CD4-positive, alpha-beta T cell treated with Interferon gamma for 1 hour (primary cell): ENCODE results near the gene FAM237A.

Experiments
- DNase-seq: peaks from one replicate; pipeline ENCODE4 v3.0.0-alpha.2; 2020

The FAM237A gene

DNA sequence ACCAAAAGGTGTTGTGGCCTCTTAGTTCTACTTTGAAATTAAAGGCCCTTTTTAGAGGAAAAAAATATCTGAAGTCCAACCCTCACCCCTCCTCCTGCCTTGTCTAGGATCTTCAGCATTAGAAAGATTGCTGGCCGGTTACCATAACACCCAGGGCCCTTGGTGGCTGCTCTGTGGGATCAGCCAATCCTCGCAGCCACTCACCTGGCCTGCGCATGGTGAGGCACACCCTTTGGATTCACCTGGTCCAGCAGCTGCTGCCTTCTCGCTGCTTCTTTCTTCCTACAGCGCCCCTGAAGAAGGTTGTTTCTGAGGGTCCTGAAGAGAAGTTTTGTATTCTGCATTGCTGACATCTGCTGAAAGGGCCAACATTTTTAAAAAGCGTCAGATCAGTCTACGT, 50.7 kb downstream of the FAM237A start:
- no peak for DNase-seq

DNA sequence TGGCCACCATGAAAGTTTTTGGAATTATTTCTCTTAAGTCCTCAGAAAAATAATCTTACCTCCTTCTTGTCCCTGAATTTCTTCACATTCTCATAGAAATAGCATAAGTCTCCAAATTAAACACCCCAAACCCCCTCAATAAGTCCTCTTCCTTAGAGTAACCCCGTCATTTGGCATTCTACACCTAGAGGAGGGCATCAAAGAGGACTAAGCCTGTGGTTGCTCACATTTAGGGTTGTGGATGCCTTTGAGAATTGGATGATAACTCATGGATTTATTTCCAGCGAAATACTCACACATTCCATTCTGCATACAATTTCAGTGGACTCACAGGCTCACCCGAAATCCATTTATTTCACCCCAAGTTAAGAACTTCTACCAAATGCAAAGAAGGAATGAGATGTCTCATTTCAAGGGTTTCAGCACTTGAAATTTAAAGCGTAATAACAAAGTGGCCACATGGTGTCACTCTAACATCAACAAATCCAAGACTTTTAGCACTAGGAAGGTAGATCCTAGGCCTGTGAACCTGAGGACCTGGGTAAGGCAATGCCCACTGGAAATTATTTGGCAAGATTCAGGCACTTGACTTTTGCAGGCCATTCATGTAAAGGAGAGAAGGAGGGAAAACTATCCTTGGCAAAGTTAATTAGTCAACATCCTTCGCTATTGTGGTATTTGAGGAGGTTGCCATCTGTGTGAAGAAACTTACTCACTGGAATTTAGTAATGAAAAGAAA, 51.3 kb downstream of the FAM237A start:
- no peak for DNase-seq

DNA sequence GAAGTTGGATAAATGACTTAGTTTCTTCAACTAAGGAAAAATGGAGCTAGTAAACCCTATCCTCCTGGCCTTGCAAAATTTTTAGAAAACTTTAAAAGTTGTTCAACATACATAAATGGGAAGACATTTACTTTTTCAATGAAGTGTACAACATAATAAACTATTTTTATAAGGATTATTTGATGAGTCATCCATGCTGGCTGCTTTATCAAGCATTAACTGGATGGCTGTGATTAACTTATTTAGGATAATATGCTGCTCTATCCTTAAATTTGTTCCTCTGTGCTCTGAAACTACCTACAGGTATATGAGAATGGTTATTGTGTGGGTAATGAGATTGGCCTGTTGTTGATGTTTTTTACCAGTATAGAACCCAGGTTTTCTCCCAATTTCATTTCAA, 54.6 kb downstream of the FAM237A start:
- no peak for DNase-seq

DNA sequence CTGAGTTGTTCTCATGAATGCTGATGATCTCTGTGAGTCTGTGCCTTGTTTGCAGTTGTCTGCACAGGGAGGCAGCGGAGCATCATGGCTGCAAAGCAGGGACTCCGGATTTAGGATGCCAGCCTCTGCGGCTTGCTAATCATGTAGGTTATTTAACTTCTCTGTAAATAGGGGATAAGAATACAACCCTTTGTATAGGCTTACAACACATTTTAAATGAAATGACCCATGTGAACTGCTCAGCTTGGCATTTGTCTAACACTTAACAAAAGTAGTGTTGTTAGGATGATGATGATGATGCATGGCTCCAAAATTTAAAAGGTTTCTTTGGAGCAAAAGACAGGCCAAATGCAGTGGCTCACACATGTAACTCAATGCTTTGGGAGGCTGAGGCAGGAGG, 56.5 kb downstream of the FAM237A start:
- DNase-seq = no peak
